GM12872 (cell line): ENCODE results near the gene MTHFSD.

Source experiments
- CTCF ChIP-seq: IDR thresholded peaks from 3 replicates; pipeline ENCODE4 v1.5.1; 2011; ENCODE audit warnings: low read depth, mild to moderate bottlenecking, low read length, moderate library complexity; ENCODE audit not compliant: insufficient read depth

The MTHFSD gene

DNA sequence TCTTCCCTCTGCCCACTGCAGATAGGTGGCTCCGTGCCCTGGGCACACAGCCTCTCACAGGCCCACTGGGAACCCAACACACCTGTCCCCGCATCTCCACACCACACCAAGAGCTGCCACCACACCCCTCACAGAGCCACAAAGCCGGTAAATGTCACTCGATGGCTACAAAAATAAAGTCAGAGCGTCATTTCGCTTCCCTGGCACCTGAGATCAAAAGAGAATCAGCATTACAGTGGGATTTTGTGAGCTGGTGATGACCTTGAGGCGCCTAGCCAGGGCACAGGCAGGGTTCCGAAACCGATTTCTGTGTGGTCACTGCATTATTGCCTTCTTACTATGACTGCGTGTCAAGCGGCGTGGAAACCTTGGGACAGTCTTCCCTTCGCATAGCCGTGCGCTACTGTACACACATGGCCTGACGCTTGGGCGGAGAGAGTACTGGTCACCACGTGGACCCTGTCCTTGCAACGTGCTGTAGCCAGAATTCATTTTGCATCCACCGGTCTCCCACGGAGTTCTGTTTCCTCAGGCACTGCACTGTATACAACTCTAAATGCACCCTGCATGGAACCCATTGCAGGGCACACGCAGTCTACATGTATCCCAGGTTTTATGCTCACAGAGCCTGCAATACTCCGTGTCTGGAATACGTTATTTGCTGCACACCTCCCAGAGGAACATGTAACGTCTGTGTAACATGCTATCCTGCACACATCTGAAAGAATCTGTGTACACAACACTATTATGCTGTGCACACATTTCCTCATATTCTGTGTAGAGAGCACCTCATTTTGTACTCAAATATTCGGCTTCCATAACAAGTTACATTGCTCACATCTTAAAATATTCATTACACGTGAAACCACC is 50.5 kb downstream of the MTHFSD start:
- no peak for TF ChIP-seq CTCF

DNA sequence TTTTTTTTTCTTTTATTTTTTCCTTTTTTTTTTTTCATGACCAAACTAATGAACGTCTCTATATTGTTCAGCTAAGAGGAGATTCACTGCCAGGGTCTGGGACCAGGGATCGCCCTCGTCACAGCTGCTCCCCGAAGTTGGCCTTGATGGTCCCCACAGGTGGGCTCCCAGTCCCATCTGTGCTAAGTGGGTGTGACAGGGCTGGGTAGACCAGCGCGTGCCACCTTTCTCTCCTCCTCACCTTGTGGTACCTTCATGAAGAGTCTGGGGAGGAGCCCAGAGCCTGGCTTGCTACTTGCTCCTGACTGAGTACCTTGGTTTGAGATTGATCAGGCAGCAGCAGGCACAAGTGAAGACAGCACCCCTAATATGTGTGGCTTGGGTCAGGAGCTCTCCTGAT is 51.2 kb downstream of the MTHFSD start:
- TF ChIP-seq CTCF, result no peak

GRCh38 chr16:86502856-86503748 is 51.9 kb downstream of the MTHFSD start:
- no peak for TF ChIP-seq CTCF

- TF ChIP-seq CTCF, result no peak
These were observed 52.8 kb downstream of the MTHFSD start for GRCh38 chr16:86501989-86502855.

DNA sequence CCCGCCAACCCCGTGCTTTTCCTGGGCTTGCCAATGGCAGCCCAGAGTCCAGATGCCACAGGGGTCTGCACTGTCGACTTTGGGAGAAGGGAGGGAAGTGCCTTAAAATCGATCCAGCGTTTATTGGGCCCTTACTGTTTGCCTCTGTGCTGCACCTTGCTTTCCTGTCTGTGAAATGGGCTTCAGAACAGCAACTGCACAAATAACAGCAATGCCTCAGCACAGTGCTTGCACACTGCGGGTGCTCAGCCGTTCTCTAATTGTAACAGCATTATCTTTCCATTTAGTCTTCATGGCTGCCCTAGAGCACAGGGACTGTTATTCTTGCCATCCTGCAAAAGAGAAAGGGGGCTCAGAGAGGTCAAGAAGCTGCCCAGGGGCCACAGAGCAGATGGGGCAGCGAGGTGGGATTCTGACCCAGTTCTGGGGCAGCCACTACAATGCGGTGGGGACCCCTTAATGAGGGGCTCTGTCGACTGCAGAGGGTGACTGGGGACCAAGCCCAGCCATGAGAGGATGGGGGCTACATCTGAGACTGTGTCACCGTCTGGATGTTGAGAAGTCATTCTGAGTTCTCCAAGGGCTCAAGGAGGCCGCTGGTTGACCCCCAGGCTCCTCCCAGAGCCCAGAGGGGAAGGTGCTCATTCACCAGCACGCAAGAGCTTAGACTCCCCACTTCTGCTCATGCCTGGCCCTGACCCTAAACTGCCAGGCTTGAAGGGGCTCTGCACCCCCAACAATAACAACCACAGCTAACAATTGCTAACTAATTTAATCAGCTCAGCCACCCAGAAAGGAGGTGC is 54.1 kb downstream of the MTHFSD start:
- no peak for TF ChIP-seq CTCF

GRCh38 chr16:86499889-86500707 is 54.9 kb downstream of the MTHFSD start:
- no peak for TF ChIP-seq CTCF
